HG02943 (cell line): ENCODE results near the gene ARSI.

ENCODE experiments used
- ATAC-seq: cut with Tn5 transposase; IDR thresholded peaks from one replicate; pipeline ENCODE4 v1.9.1; 2021; ENCODE audit warnings: mild to moderate bottlenecking, low read depth, moderate library complexity; ENCODE audit not compliant: unreplicated experiment

ARSI gene

GRCh38 chr5:150295741-150296486 is 6.8 kb downstream of the ARSI start:
- no peak for ATAC-seq

GRCh38 chr5:150295172-150295634 is 7.5 kb downstream of the ARSI start:
- ATAC-seq, result no peak

GRCh38 chr5:150294551-150295071 is 8.1 kb downstream of the ARSI start:
- ATAC-seq, result no peak

GRCh38 chr5:150293091-150293941 is 9.4 kb downstream of the ARSI start:
- no peak for ATAC-seq

- no peak for ATAC-seq
These were observed 11.0 kb downstream of the ARSI start for GRCh38 chr5:150291388-150292385.

GRCh38 chr5:150289551-150290390 is 12.9 kb downstream of the ARSI start, which contains the start of gene CAMK2A:
Gene CAMK2A (minus strand): TSS chr5:150289773. CDS start chr5:150289625, 148 bp downstream.
- ATAC-seq, result no peak

GRCh38 chr5:150288791-150289190 is 13.9 kb downstream of the ARSI start:
- no peak for ATAC-seq

GRCh38 chr5:150288361-150288760 is 14.3 kb downstream of the ARSI start:
- no peak for ATAC-seq

GRCh38 chr5:150286820-150287219 is 15.9 kb downstream of the ARSI start:
- no peak for ATAC-seq

- ATAC-seq, result no peak
These were observed 17.6 kb downstream of the ARSI start for GRCh38 chr5:150285114-150285513.

GRCh38 chr5:150284311-150284710 is 18.4 kb downstream of the ARSI start:
- ATAC-seq, result no peak

- no peak for ATAC-seq
These were observed 18.8 kb downstream of the ARSI start for GRCh38 chr5:150283904-150284303.

GRCh38 chr5:150281987-150282386 is 20.7 kb downstream of the ARSI start:
- no peak for ATAC-seq

- no peak for ATAC-seq
These were observed 23.2 kb downstream of the ARSI start for GRCh38 chr5:150279330-150280020.

- no peak for ATAC-seq
These were observed 23.8 kb downstream of the ARSI start for GRCh38 chr5:150278916-150279315.

- no peak for ATAC-seq
These were observed 24.5 kb downstream of the ARSI start for GRCh38 chr5:150278046-150278730.

- no peak for ATAC-seq
These were observed 25.7 kb downstream of the ARSI start for GRCh38 chr5:150277043-150277442.

- no peak for ATAC-seq
These were observed 27.9 kb downstream of the ARSI start for GRCh38 chr5:150274811-150275210.
